ENCODE data around the gene CFHR4. TPM values are rescaled to one million over a fixed set of nuclear protein-coding genes. Genes with fewer than 3 reads are reported as not detected.

The CFHR4 gene
- total RNA-seq, 1 experiment from 2014 or later = not detected

DNA sequence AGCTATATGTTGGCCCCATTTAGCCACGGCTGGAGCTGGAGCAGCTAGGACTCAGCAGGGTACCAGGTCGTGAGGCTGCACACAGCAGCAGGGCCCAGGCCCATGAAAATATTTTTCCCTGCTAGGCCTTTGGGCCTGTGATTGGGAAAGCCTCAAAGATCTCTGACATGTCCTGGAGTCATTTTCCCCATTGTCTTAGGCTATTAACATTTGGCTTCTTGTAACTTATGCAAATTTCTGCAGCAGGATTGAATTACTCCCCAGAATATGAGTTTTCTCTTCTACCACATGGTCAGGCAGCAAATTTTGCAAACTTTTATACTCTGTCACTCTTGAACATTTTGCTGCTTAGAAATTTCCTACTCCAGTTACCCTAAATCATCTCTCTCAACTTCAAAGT, 66.9 kb downstream of the CFHR4 start:
- no peaks in the 10 kb centered on the region for H3K9me2 ChIP-seq (ENCODE audit: insufficient read depth)
- no peaks in the 10 kb centered on the region for H3K4me1 ChIP-seq (replicated peaks; ENCODE audit: insufficient read depth)
- DNase-seq = no peak
- H3K4me2 ChIP-seq = no peak overlapping the region
- no peaks in the 10 kb centered on the region for H3K36me3 ChIP-seq (ENCODE audit: low read depth)
- H3K9me3 ChIP-seq (ENCODE audit: insufficient read depth, low read depth) = no peaks in the 10 kb centered on the region
- no peak for TF ChIP-seq EZH2 (IDR thresholded peaks at IDR 0.05; ENCODE audit: low read depth)
- TF ChIP-seq, protein P1, sequence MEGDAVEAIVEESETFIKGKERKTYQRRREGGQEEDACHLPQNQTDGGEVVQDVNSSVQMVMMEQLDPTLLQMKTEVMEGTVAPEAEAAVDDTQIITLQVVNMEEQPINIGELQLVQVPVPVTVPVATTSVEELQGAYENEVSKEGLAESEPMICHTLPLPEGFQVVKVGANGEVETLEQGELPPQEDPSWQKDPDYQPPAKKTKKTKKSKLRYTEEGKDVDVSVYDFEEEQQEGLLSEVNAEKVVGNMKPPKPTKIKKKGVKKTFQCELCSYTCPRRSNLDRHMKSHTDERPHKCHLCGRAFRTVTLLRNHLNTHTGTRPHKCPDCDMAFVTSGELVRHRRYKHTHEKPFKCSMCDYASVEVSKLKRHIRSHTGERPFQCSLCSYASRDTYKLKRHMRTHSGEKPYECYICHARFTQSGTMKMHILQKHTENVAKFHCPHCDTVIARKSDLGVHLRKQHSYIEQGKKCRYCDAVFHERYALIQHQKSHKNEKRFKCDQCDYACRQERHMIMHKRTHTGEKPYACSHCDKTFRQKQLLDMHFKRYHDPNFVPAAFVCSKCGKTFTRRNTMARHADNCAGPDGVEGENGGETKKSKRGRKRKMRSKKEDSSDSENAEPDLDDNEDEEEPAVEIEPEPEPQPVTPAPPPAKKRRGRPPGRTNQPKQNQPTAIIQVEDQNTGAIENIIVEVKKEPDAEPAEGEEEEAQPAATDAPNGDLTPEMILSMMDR (conservative IDR thresholded peaks at IDR 0.05) = no peak
- H3K4me3 ChIP-seq = no peak overlapping the region
- H3F3A ChIP-seq (ENCODE audit: insufficient read depth, low read depth) = no peaks in the 10 kb centered on the region
- no peak overlapping the region for H2AFZ ChIP-seq
- H3K27me3 ChIP-seq (ENCODE audit: insufficient read depth, low read depth) = no peaks in the 10 kb centered on the region
- H3K79me2 ChIP-seq (ENCODE audit: low read depth) = no peaks in the 10 kb centered on the region
- intact Hi-C loops (cut with micrococcal nuclease; ENCODE audit: unreplicated experiment) = no loop called here
- POLR2A ChIA-PET (ENCODE audit: unreplicated experiment) = no interaction called here
- CTCF ChIA-PET = no interaction called here
- no TSS peak for BruUV-seq (replicated peaks)
- no peak overlapping the region for H3K27ac ChIP-seq
- H4K20me1 ChIP-seq (ENCODE audit: insufficient read depth) = no peaks in the 10 kb centered on the region

DNA sequence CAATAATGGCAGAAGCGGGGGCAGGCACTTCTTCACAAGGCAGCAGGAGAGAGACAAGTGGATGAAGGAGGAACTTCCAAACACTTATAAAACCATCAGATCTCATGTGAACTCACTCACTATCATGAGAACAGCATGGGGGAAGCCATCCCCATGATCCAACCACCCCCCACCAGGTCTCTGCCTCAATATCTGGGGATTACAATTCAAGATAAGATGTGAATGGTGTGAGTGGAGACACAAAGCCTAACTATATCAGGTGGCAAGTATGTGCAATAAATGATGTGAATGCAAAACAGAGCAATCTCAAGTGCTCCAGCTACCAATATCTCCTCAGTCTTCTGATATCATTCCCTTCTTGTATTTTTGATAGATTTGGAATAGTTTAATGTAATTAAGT, 68.1 kb downstream of the CFHR4 start:
- no peak overlapping the region for H3K27ac ChIP-seq
- H3K36me3 ChIP-seq (ENCODE audit: low read depth) = no peaks in the 10 kb centered on the region
- no peak overlapping the region for H3K4me2 ChIP-seq
- H3K79me2 ChIP-seq (ENCODE audit: low read depth) = no peaks in the 10 kb centered on the region
- DNase-seq = no peak
- no TSS peak for BruUV-seq (replicated peaks)
- ChIA-PET CTCF (no interaction called here), POLR2A (ENCODE audit: unreplicated experiment) (no interaction called here)
- no peaks in the 10 kb centered on the region for H3K9me3 ChIP-seq (ENCODE audit: insufficient read depth, low read depth)
- H3K4me1 ChIP-seq (replicated peaks; ENCODE audit: insufficient read depth) = no peaks in the 10 kb centered on the region
- intact Hi-C loops (cut with micrococcal nuclease; ENCODE audit: unreplicated experiment) = no loop called here
- no peaks in the 10 kb centered on the region for H3K9me2 ChIP-seq (ENCODE audit: insufficient read depth)
- H2AFZ ChIP-seq = no peak overlapping the region
- no peaks in the 10 kb centered on the region for H3F3A ChIP-seq (ENCODE audit: insufficient read depth, low read depth)
- TF ChIP-seq, protein P1 (conservative IDR thresholded peaks at IDR 0.05) = no peak
- TF ChIP-seq EZH2 (IDR thresholded peaks at IDR 0.05; ENCODE audit: low read depth) = no peak
- no peaks in the 10 kb centered on the region for H4K20me1 ChIP-seq (ENCODE audit: insufficient read depth)
- H3K4me3 ChIP-seq = no peak overlapping the region
- H3K27me3 ChIP-seq (ENCODE audit: insufficient read depth, low read depth) = no peaks in the 10 kb centered on the region

DNA sequence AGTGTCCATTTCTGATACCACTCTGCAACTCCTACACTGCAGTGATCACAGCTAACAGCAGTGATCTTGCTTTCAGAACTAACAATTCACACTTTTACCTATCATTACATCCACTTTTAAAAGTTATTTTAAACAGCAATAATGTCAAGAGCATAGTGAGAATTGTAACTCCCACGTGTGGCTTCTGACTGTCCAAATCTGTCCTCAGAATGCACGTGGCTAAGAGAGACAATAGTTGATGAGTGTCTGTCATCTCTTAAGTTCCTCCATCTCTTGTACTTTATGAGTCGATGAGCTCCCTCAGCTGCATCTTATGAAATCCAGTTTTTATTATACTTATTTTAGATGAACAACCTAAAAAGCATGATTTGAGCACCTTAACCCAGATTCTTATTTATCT, 73.0 kb downstream of the CFHR4 start:
- TF ChIP-seq, protein P1 (conservative IDR thresholded peaks at IDR 0.05) = no peak
- no peak for TF ChIP-seq EZH2 (IDR thresholded peaks at IDR 0.05; ENCODE audit: low read depth)
- CTCF ChIA-PET = no interaction called here
- H3K4me2 ChIP-seq = no peak overlapping the region
- no peaks in the 10 kb centered on the region for H3K9me3 ChIP-seq (ENCODE audit: insufficient read depth, low read depth)
- H3K27ac ChIP-seq = no peak overlapping the region
- H3K27me3 ChIP-seq (ENCODE audit: insufficient read depth, low read depth) = no peaks in the 10 kb centered on the region
- BruUV-seq (replicated peaks) = no TSS peak
- H3K9me2 ChIP-seq (ENCODE audit: insufficient read depth) = no peaks in the 10 kb centered on the region
- intact Hi-C loops (cut with micrococcal nuclease; ENCODE audit: unreplicated experiment) = no loop called here
- no peak overlapping the region for H3K4me3 ChIP-seq
- 0 out of 2 replicates have a peak overlapping the region, but pooled peaks have one; percentile 2 for H2AFZ ChIP-seq
- H3K4me1 ChIP-seq (replicated peaks; ENCODE audit: insufficient read depth) = no peaks in the 10 kb centered on the region
- no peaks in the 10 kb centered on the region for H3F3A ChIP-seq (ENCODE audit: insufficient read depth, low read depth)
- H3K79me2 ChIP-seq (ENCODE audit: low read depth) = no peaks in the 10 kb centered on the region
- no peaks in the 10 kb centered on the region for H4K20me1 ChIP-seq (ENCODE audit: insufficient read depth)
- POLR2A ChIA-PET (ENCODE audit: unreplicated experiment) = no interaction called here
- no peak for DNase-seq
- H3K36me3 ChIP-seq (ENCODE audit: low read depth) = no peaks in the 10 kb centered on the region

Other genes starting within 250 kb of the CFHR4 start
- 3.8 and 4.0 TPM in 2 replicates for gene CFH, start 236.0 kb upstream of the CFHR4 start, total RNA-seq (2021)
- gene CFHR3, start 113.2 kb upstream of the CFHR4 start, total RNA-seq (2021) = 0.28 TPM in 1 of 2 replicates, not detected in the other
- gene CFHR1, start 68.3 kb upstream of the CFHR4 start, total RNA-seq (2021) = 0.81 TPM in 1 of 2 replicates, not detected in the other
- not detected in 2 replicates for gene CFHR2, start 55.7 kb downstream of the CFHR4 start, total RNA-seq (2021)
- gene CFHR5, start 89.5 kb downstream of the CFHR4 start, total RNA-seq (2021) = not detected in 2 replicates
- not detected in 2 replicates for gene F13B, start 179.2 kb downstream of the CFHR4 start, total RNA-seq (2021)